ENCODE data around the gene SCAF8. TPM values are rescaled to one million over a fixed set of nuclear protein-coding genes. Genes with fewer than 3 reads are reported as not detected.
"Not testable (repeated sequence)": the region's sequence is repeated elsewhere in the genome, so short reads cannot be mapped to it uniquely, and the experiment has no call there.

The SCAF8 gene
- total RNA-seq, 1 donor: 40.5 TPM

DNA sequence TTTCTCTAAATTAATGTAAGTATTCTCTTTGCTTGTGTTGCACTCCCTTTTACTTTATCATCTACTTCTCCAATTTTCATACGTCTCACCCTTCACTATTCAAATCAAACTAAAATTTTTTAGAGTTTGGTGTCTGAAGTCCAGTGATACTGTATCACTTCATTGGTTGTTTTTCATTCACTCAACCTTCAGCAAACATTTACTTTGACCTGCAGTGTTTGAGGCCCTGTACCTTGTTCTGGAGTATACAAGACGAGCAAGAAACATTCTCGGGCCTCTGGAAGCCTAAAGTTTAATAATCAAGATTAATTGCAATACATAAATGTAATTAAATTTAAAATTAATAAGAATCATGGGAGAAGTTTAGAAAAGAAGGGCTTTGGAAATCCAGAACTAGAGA lies 64.6 kb downstream of the SCAF8 start:
- peaks cover 7% of the 10 kb centered on the region for H4K20me1 ChIP-seq (ENCODE audit: insufficient read depth, low read length)
- no peak overlapping the region for H3K4me3 ChIP-seq (ENCODE audit: insufficient read depth, low read length)
- H3K27ac ChIP-seq (ENCODE audit: low read depth, low read length): no peak overlapping the region
- H3K79me2 ChIP-seq (ENCODE audit: insufficient read depth, low read length): peaks cover 43% of the 10 kb centered on the region
- H3K36me3 ChIP-seq (ENCODE audit: insufficient read depth, low read length): peaks cover 46% of the 10 kb centered on the region
- no peak for DNase-seq (ENCODE audit: insufficient read length, low spot score, missing footprints)
- no peak overlapping the region for H3K4me2 ChIP-seq (ENCODE audit: insufficient read depth, low read length)
- H3K27me3 ChIP-seq (ENCODE audit: insufficient read depth, low read length): no peaks in the 10 kb centered on the region
- H3K9me3 ChIP-seq (ENCODE audit: low read depth, low read length): no peaks in the 10 kb centered on the region
- H3K4me1 ChIP-seq (ENCODE audit: insufficient read depth, low read length): peaks cover under 1% of the 10 kb centered on the region
- TF ChIP-seq, protein P1, sequence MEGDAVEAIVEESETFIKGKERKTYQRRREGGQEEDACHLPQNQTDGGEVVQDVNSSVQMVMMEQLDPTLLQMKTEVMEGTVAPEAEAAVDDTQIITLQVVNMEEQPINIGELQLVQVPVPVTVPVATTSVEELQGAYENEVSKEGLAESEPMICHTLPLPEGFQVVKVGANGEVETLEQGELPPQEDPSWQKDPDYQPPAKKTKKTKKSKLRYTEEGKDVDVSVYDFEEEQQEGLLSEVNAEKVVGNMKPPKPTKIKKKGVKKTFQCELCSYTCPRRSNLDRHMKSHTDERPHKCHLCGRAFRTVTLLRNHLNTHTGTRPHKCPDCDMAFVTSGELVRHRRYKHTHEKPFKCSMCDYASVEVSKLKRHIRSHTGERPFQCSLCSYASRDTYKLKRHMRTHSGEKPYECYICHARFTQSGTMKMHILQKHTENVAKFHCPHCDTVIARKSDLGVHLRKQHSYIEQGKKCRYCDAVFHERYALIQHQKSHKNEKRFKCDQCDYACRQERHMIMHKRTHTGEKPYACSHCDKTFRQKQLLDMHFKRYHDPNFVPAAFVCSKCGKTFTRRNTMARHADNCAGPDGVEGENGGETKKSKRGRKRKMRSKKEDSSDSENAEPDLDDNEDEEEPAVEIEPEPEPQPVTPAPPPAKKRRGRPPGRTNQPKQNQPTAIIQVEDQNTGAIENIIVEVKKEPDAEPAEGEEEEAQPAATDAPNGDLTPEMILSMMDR (IDR thresholded peaks at IDR 0.05; ENCODE audit: extremely low read depth, low read depth, low read length): no peak
- H2AFZ ChIP-seq (ENCODE audit: low read length): no peak overlapping the region

DNA sequence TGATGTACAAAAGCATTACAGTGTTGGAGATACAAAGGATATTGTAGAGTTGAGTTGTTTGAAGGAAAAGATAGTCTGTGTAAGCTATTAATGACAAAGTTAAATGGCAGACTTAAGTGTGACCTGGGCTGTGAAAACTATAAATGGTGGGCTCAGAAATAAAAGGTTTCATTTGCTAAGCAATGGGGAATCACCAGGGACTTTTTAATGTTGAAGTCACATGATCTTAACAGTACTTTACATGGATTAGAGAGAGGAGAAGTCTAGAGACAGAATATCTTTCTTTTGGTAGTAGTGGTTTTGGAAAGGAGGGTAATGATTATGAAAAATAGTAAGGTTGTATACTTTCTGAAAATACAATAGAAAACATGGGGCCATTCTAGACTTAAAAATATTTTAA lies 67.1 kb downstream of the SCAF8 start:
- Histone ChIP-seq H3K9me3 (ENCODE audit: low read depth, low read length) (no peaks in the 10 kb centered on the region), H2AFZ (ENCODE audit: low read length) (no peak overlapping the region), H3K4me2 (ENCODE audit: insufficient read depth, low read length) (no peak overlapping the region), H3K27ac (ENCODE audit: low read depth, low read length) (peak overlapping the region; percentile 12), H3K27me3 (ENCODE audit: insufficient read depth, low read length) (no peaks in the 10 kb centered on the region), H3K36me3 (ENCODE audit: insufficient read depth, low read length) (peaks cover 34% of the 10 kb centered on the region), H3K79me2 (ENCODE audit: insufficient read depth, low read length) (peaks cover 33% of the 10 kb centered on the region), H3K4me3 (ENCODE audit: insufficient read depth, low read length) (no peak overlapping the region), H3K4me1 (ENCODE audit: insufficient read depth, low read length) (no peaks in the 10 kb centered on the region), H4K20me1 (ENCODE audit: insufficient read depth, low read length) (peaks cover 3% of the 10 kb centered on the region)
- no peak for DNase-seq (ENCODE audit: insufficient read length, low spot score, missing footprints)
- TF ChIP-seq, protein P1 (IDR thresholded peaks at IDR 0.05; ENCODE audit: extremely low read depth, low read depth, low read length): no peak

DNA sequence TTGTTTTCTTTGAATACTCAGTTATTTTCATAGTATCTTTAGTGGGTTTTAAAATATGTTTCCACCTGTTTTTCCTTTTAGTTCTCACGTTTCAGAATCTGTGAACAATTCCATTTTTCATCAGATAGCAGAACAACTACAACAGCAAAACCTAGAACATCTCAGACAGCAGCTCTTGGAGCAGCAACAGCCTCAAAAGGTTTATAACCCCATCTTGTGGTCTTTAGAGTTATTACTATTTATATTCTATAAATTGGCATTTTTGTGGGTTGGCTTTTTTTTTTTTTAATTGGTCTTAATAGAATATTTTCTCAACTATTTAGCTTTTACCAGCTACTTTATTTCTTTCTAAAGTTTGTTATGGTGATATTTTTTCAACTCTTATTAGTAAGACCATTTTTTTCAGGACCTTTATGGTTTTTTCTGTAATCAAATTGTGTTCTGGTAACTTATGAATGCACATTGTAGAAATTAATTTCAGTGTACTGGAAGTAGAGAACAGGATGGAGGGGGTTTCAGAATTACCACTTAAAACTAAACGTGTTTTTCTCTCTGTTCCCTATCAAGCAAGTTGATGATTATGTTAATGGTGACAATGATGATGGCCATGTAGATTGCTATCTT lies 72.2 kb downstream of the SCAF8 start:
- no peak for DNase-seq (ENCODE audit: insufficient read length, low spot score, missing footprints)
- Histone ChIP-seq H3K9me3 (ENCODE audit: low read depth, low read length) (no peaks in the 10 kb centered on the region), H3K36me3 (ENCODE audit: insufficient read depth, low read length) (peaks cover 37% of the 10 kb centered on the region), H2AFZ (ENCODE audit: low read length) (no peak overlapping the region), H3K27ac (ENCODE audit: low read depth, low read length) (no peak overlapping the region), H3K4me2 (ENCODE audit: insufficient read depth, low read length) (no peak overlapping the region), H3K4me3 (ENCODE audit: insufficient read depth, low read length) (no peak overlapping the region), H4K20me1 (ENCODE audit: insufficient read depth, low read length) (no peaks in the 10 kb centered on the region), H3K79me2 (ENCODE audit: insufficient read depth, low read length) (peaks cover 13% of the 10 kb centered on the region), H3K4me1 (ENCODE audit: insufficient read depth, low read length) (no peaks in the 10 kb centered on the region), H3K27me3 (ENCODE audit: insufficient read depth, low read length) (no peaks in the 10 kb centered on the region)
- TF ChIP-seq, protein P1 (IDR thresholded peaks at IDR 0.05; ENCODE audit: extremely low read depth, low read depth, low read length): peak; percentile 54

DNA sequence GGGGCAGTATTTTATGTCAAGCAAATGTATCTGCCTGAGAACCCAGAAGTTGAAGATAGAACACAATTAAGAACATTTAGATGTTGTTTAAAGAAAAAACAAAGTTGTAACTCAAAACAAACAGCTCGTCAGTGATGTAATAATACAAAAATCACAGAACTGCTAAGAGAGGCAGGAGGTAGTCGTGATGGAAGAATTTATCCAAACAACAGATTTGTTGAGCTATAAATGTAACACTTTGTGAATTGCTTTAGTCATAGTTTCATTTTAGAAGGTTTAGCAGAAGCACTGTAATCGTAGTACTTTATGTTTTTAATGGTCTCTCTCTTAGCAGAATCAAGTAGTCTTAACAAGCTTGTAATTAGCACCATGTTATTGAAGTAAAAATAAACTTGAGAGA lies 73.6 kb downstream of the SCAF8 start:
- no peaks in the 10 kb centered on the region for H4K20me1 ChIP-seq (ENCODE audit: insufficient read depth, low read length)
- H3K4me3 ChIP-seq (ENCODE audit: insufficient read depth, low read length): no peak overlapping the region
- TF ChIP-seq, protein P1 (IDR thresholded peaks at IDR 0.05; ENCODE audit: extremely low read depth, low read depth, low read length): no peak
- no peaks in the 10 kb centered on the region for H3K4me1 ChIP-seq (ENCODE audit: insufficient read depth, low read length)
- H2AFZ ChIP-seq (ENCODE audit: low read length): no peak overlapping the region
- no peak for DNase-seq (ENCODE audit: insufficient read length, low spot score, missing footprints)
- H3K4me2 ChIP-seq (ENCODE audit: insufficient read depth, low read length): no peak overlapping the region
- peak overlapping the region; percentile 5 for H3K27ac ChIP-seq (ENCODE audit: low read depth, low read length)
- peaks cover 13% of the 10 kb centered on the region for H3K79me2 ChIP-seq (ENCODE audit: insufficient read depth, low read length)
- H3K36me3 ChIP-seq (ENCODE audit: insufficient read depth, low read length): peaks cover 46% of the 10 kb centered on the region
- no peaks in the 10 kb centered on the region for H3K9me3 ChIP-seq (ENCODE audit: low read depth, low read length)
- no peaks in the 10 kb centered on the region for H3K27me3 ChIP-seq (ENCODE audit: insufficient read depth, low read length)

DNA sequence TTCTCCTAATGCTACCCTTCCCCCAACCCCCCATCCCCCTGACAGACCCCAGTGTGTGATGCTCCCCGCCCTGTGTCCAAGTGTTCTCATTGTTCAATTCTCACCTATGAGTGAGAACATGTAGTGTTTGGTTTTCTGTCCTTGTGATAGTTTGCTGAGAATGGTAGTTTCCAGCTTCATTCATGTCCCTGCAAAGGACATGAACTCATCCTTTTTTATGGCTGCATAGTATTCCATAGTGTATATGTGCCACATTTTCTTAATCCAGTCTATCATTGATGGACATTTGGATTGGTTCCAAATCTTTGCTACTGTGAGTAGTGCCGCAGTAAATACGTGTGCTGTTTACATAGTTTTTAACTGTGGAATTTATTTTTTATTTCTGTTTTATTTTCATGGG lies 78.4 kb downstream of the SCAF8 start:
- H2AFZ ChIP-seq (ENCODE audit: low read length); H3K4me2 ChIP-seq (ENCODE audit: insufficient read depth, low read length); H3K27me3 ChIP-seq (ENCODE audit: insufficient read depth, low read length); H3K4me3 ChIP-seq (ENCODE audit: insufficient read depth, low read length); H4K20me1 ChIP-seq (ENCODE audit: insufficient read depth, low read length); H3K9me3 ChIP-seq (ENCODE audit: low read depth, low read length); H3K4me1 ChIP-seq (ENCODE audit: insufficient read depth, low read length); H3K79me2 ChIP-seq (ENCODE audit: insufficient read depth, low read length); H3K27ac ChIP-seq (ENCODE audit: low read depth, low read length); DNase-seq (ENCODE audit: insufficient read length, low spot score, missing footprints): not testable (repeated sequence)
- H3K36me3 ChIP-seq (ENCODE audit: insufficient read depth, low read length): peaks cover 67% of the 10 kb centered on the region
